GM21381 (cell line): ENCODE results near the gene KCNK13.

Source experiments
- ATAC-seq: cut with Tn5 transposase; IDR thresholded peaks from one replicate; pipeline ENCODE4 v1.9.1; 2021; ENCODE audit warnings: mild to moderate bottlenecking, moderate library complexity; ENCODE audit not compliant: unreplicated experiment

KCNK13 gene

GRCh38 chr14:90126260-90126659, 64.5 kb downstream of the KCNK13 start:
- ATAC-seq, result no peak

- ATAC-seq, result no peak
Observed at GRCh38 chr14:90132821-90133570, 71.2 kb downstream of the KCNK13 start.

- ATAC-seq, result no peak
Observed at GRCh38 chr14:90136904-90137303, 75.1 kb downstream of the KCNK13 start.

- no peak for ATAC-seq
Observed at GRCh38 chr14:90137807-90138206, 76.0 kb downstream of the KCNK13 start.

- ATAC-seq, result no peak
Observed at GRCh38 chr14:90139199-90139598, 77.4 kb downstream of the KCNK13 start.

GRCh38 chr14:90140298-90140955, 78.6 kb downstream of the KCNK13 start:
- ATAC-seq, result no peak

- ATAC-seq, result no peak
Observed at GRCh38 chr14:90140956-90141316, 79.1 kb downstream of the KCNK13 start.

GRCh38 chr14:90153429-90153828, 91.6 kb downstream of the KCNK13 start:
- ATAC-seq, result no peak

- no peak for ATAC-seq
Observed at GRCh38 chr14:90154110-90154509, 92.3 kb downstream of the KCNK13 start.

- ATAC-seq, result no peak
Observed at GRCh38 chr14:90159146-90159545, 97.4 kb downstream of the KCNK13 start.

GRCh38 chr14:90159688-90160087, 97.9 kb downstream of the KCNK13 start:
- no peak for ATAC-seq

GRCh38 chr14:90161129-90161528, 99.3 kb downstream of the KCNK13 start:
- no peak for ATAC-seq

GRCh38 chr14:90168425-90169105, 106.8 kb downstream of the KCNK13 start:
- no peak for ATAC-seq

GRCh38 chr14:90175631-90176030, 113.8 kb downstream of the KCNK13 start:
- ATAC-seq, result no peak

- ATAC-seq, result no peak
Observed at GRCh38 chr14:90177539-90178189, 115.9 kb downstream of the KCNK13 start.

- no peak for ATAC-seq
Observed at GRCh38 chr14:90179357-90179756, 117.6 kb downstream of the KCNK13 start.

GRCh38 chr14:90179809-90180779, 118.3 kb downstream of the KCNK13 start:
- ATAC-seq, result no peak

GRCh38 chr14:90184094-90184493, 122.3 kb downstream of the KCNK13 start:
- ATAC-seq, result no peak

- ATAC-seq, result no peak
Observed at GRCh38 chr14:90184571-90185266, 122.9 kb downstream of the KCNK13 start.

GRCh38 chr14:90188588-90188987, 126.8 kb downstream of the KCNK13 start:
- no peak for ATAC-seq
